ENCODE measurements around the gene CLDN2. TPM values are rescaled to one million over a fixed set of nuclear protein-coding genes. Genes with fewer than 3 reads are reported as not detected.

The CLDN2 gene
- total RNA-seq, 1 experiment from 2014 or later = not detected

GRCh38 chrX:106928227-106928626, 8.0 kb downstream of the CLDN2 start:
- H3K4me3 ChIP-seq (ENCODE audit: low read length) = no peak overlapping the region
- H3K27ac ChIP-seq (ENCODE audit: low read length) = no peak overlapping the region
- H4K20me1 ChIP-seq (ENCODE audit: insufficient read depth, low read depth, low read length) = no peaks in the 10 kb centered on the region
- H3K9me3 ChIP-seq (ENCODE audit: low read length) = no peaks in the 10 kb centered on the region
- no peaks in the 10 kb centered on the region for H3K9me2 ChIP-seq (replicated peaks; ENCODE audit: insufficient read depth, low read length)
- H3K79me2 ChIP-seq (ENCODE audit: low read length) = no peaks in the 10 kb centered on the region
- no peak for DNase-seq
- H2AFZ ChIP-seq (ENCODE audit: low read length) = no peak overlapping the region
- no peaks in the 10 kb centered on the region for H3K36me3 ChIP-seq (ENCODE audit: insufficient read depth, low read length)
- H3K27me3 ChIP-seq (ENCODE audit: low read length) = no peaks in the 10 kb centered on the region
- no peak overlapping the region for H3K9ac ChIP-seq (ENCODE audit: low read length)
- H3K4me1 ChIP-seq (ENCODE audit: low read length) = no peaks in the 10 kb centered on the region
- no peak overlapping the region for H3K4me2 ChIP-seq (ENCODE audit: low read depth, low read length, poor library complexity, severe bottlenecking)

DNA sequence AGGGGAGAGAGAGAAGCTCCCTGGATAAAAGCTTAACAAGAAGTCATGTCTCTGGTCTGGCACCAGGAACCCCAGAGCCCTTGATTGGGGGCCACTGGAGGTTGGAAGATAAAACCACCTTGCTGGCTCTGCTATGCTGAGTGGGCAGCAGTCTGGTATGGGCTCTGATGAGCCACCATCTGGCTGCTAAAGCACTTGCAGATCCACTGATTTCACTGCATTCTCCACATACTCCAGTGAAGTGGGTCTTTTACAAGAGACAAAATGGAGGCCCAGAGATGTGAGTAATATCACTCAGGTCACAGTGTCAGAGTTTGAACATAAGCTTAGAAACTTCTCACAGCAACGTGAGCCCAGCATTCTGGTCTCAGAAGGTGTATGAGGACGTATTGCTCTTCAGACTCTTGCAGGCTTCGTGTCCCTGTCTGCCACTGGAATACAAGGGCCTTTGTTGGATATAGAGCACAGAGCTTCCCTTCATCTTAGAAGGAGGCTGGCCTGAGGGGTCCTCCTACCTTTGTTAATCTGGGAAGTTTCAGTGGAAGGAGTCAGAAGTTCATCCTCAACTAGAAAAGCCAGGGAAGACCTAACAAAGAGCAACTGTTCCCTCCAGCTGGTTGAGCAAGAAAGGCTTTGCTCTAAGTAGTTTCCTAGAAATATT, 11.8 kb downstream of the CLDN2 start:
- Histone ChIP-seq H3K9me2 (replicated peaks; ENCODE audit: insufficient read depth, low read length) (no peaks in the 10 kb centered on the region), H3K4me2 (ENCODE audit: low read depth, low read length, poor library complexity, severe bottlenecking) (no peak overlapping the region)

DNA sequence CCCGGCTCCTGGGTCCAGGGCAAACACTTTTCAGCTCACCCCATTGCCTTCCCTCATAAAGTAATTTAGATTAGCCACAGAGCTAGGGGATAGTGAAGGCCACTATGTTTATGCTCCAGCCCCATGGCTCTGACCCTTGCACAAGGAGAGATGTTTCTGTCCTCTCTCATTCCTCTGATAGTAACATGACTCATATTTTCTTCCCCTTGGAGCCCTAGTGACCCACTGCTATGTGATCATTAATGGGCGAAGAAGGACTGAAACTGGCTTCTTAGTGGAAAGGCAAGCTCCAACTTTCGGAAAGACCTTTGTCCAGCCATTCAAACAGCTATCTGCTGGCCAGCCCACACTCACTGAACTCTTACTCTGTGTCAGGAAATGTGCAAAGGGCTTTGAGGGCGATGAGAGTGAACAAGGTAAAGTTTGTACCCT, 12.3 kb downstream of the CLDN2 start:
- Histone ChIP-seq H3K27ac (ENCODE audit: low read length) (no peak overlapping the region), H3K4me1 (ENCODE audit: low read length) (no peaks in the 10 kb centered on the region), H3K4me3 (ENCODE audit: low read length) (no peak overlapping the region), H3K9ac (ENCODE audit: low read length) (no peak overlapping the region), H3K4me2 (ENCODE audit: low read depth, low read length, poor library complexity, severe bottlenecking) (no peak overlapping the region), H3K9me2 (replicated peaks; ENCODE audit: insufficient read depth, low read length) (no peaks in the 10 kb centered on the region), H3K9me3 (ENCODE audit: low read length) (no peaks in the 10 kb centered on the region), H4K20me1 (ENCODE audit: insufficient read depth, low read depth, low read length) (no peaks in the 10 kb centered on the region), H3K36me3 (ENCODE audit: insufficient read depth, low read length) (no peaks in the 10 kb centered on the region), H3K27me3 (ENCODE audit: low read length) (no peaks in the 10 kb centered on the region), H3K79me2 (ENCODE audit: low read length) (no peaks in the 10 kb centered on the region), H2AFZ (ENCODE audit: low read length) (no peak overlapping the region)
- DNase-seq = no peak

More for the DNA sequence above, 11.8 kb downstream of the CLDN2 start:
- no peaks in the 10 kb centered on the region for H3K36me3 ChIP-seq (ENCODE audit: insufficient read depth, low read length)
- H3K9ac ChIP-seq (ENCODE audit: low read length) = no peak overlapping the region
- H3K4me1 ChIP-seq (ENCODE audit: low read length) = no peaks in the 10 kb centered on the region
- no peaks in the 10 kb centered on the region for H3K79me2 ChIP-seq (ENCODE audit: low read length)
- H3K27ac ChIP-seq (ENCODE audit: low read length) = no peak overlapping the region
- no peak overlapping the region for H2AFZ ChIP-seq (ENCODE audit: low read length)
- no peaks in the 10 kb centered on the region for H3K9me3 ChIP-seq (ENCODE audit: low read length)
- H3K4me3 ChIP-seq (ENCODE audit: low read length) = no peak overlapping the region
- DNase-seq = no peak
- H4K20me1 ChIP-seq (ENCODE audit: insufficient read depth, low read depth, low read length) = no peaks in the 10 kb centered on the region
- H3K27me3 ChIP-seq (ENCODE audit: low read length) = no peaks in the 10 kb centered on the region

GRCh38 chrX:106932960-106933537, 12.8 kb downstream of the CLDN2 start:
- Histone ChIP-seq H3K36me3 (ENCODE audit: insufficient read depth, low read length) (no peaks in the 10 kb centered on the region), H3K4me1 (ENCODE audit: low read length) (no peaks in the 10 kb centered on the region), H3K4me2 (ENCODE audit: low read depth, low read length, poor library complexity, severe bottlenecking) (no peak overlapping the region), H3K27me3 (ENCODE audit: low read length) (no peaks in the 10 kb centered on the region), H2AFZ (ENCODE audit: low read length) (no peak overlapping the region), H3K27ac (ENCODE audit: low read length) (no peak overlapping the region), H3K9ac (ENCODE audit: low read length) (no peak overlapping the region), H4K20me1 (ENCODE audit: insufficient read depth, low read depth, low read length) (no peaks in the 10 kb centered on the region), H3K79me2 (ENCODE audit: low read length) (no peaks in the 10 kb centered on the region), H3K9me3 (ENCODE audit: low read length) (no peaks in the 10 kb centered on the region), H3K9me2 (replicated peaks; ENCODE audit: insufficient read depth, low read length) (no peaks in the 10 kb centered on the region), H3K4me3 (ENCODE audit: low read length) (no peak overlapping the region)
- DNase-seq = no peak

DNA sequence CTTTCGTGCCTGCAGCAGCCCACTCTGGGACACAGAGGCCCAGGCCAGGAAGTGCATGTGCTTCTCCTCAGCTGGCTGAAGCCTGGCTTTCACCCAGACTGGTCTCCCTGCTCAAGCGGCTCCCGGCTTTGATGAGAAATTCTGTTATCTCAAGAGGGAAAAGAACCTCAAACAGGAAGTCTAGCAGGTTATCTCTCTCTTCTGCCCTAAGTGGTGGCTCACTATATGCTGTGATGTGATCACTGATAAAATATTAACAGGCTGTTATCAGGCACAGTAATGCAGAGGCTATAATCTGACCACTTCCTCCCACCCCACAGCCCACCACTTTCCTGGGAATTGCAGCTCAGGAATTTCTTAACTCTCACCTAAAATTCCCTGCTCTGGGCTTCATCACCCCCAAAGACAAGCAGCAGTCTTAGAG, 13.3 kb downstream of the CLDN2 start:
- no peaks in the 10 kb centered on the region for H3K9me3 ChIP-seq (ENCODE audit: low read length)
- H3K27me3 ChIP-seq (ENCODE audit: low read length) = no peaks in the 10 kb centered on the region
- DNase-seq = no peak
- H3K79me2 ChIP-seq (ENCODE audit: low read length) = no peaks in the 10 kb centered on the region
- H3K27ac ChIP-seq (ENCODE audit: low read length) = no peak overlapping the region
- no peak overlapping the region for H2AFZ ChIP-seq (ENCODE audit: low read length)
- H3K4me2 ChIP-seq (ENCODE audit: low read depth, low read length, poor library complexity, severe bottlenecking) = no peak overlapping the region
- no peaks in the 10 kb centered on the region for H3K36me3 ChIP-seq (ENCODE audit: insufficient read depth, low read length)
- no peak overlapping the region for H3K4me3 ChIP-seq (ENCODE audit: low read length)
- H3K9me2 ChIP-seq (replicated peaks; ENCODE audit: insufficient read depth, low read length) = no peaks in the 10 kb centered on the region
- H3K4me1 ChIP-seq (ENCODE audit: low read length) = no peaks in the 10 kb centered on the region
- no peak overlapping the region for H3K9ac ChIP-seq (ENCODE audit: low read length)
- no peaks in the 10 kb centered on the region for H4K20me1 ChIP-seq (ENCODE audit: insufficient read depth, low read depth, low read length)

GRCh38 chrX:106935175-106935574, 15.0 kb downstream of the CLDN2 start:
- no peaks in the 10 kb centered on the region for H3K9me3 ChIP-seq (ENCODE audit: low read length)
- no peaks in the 10 kb centered on the region for H3K4me1 ChIP-seq (ENCODE audit: low read length)
- DNase-seq = no peak
- H3K4me3 ChIP-seq (ENCODE audit: low read length) = no peak overlapping the region
- H2AFZ ChIP-seq (ENCODE audit: low read length) = no peak overlapping the region
- no peaks in the 10 kb centered on the region for H3K79me2 ChIP-seq (ENCODE audit: low read length)
- H3K36me3 ChIP-seq (ENCODE audit: insufficient read depth, low read length) = no peaks in the 10 kb centered on the region
- no peaks in the 10 kb centered on the region for H3K9me2 ChIP-seq (replicated peaks; ENCODE audit: insufficient read depth, low read length)
- H3K9ac ChIP-seq (ENCODE audit: low read length) = no peak overlapping the region
- H3K27ac ChIP-seq (ENCODE audit: low read length) = no peak overlapping the region
- no peaks in the 10 kb centered on the region for H3K27me3 ChIP-seq (ENCODE audit: low read length)
- H3K4me2 ChIP-seq (ENCODE audit: low read depth, low read length, poor library complexity, severe bottlenecking) = no peak overlapping the region
- H4K20me1 ChIP-seq (ENCODE audit: insufficient read depth, low read depth, low read length) = no peaks in the 10 kb centered on the region

DNA sequence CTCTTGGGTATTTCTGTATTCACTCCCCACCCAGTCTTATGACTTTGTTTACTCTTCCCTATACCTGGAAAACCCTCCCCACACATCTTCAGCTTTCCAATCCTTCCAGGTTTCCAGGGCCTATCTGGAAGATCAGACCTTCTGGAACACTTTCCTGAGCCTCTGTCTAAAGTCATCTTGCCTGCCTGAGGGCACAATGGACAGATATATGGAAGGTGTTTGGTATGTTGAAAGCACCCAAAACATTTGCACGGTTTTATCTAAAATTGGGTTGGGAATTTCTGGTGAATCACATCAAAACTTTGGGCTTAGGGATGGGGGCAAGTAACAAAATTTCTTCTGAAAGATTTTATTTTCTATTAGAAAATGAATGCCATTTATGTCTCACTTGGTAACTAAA, 16.0 kb downstream of the CLDN2 start:
- H3K9me3 ChIP-seq (ENCODE audit: low read length) = no peaks in the 10 kb centered on the region
- no peak overlapping the region for H3K9ac ChIP-seq (ENCODE audit: low read length)
- H4K20me1 ChIP-seq (ENCODE audit: insufficient read depth, low read depth, low read length) = no peaks in the 10 kb centered on the region
- H3K27me3 ChIP-seq (ENCODE audit: low read length) = no peaks in the 10 kb centered on the region
- no peaks in the 10 kb centered on the region for H3K4me1 ChIP-seq (ENCODE audit: low read length)
- DNase-seq = no peak
- H3K79me2 ChIP-seq (ENCODE audit: low read length) = no peaks in the 10 kb centered on the region
- H3K9me2 ChIP-seq (replicated peaks; ENCODE audit: insufficient read depth, low read length) = no peaks in the 10 kb centered on the region
- H3K36me3 ChIP-seq (ENCODE audit: insufficient read depth, low read length) = no peaks in the 10 kb centered on the region
- H3K27ac ChIP-seq (ENCODE audit: low read length) = no peak overlapping the region
- H3K4me3 ChIP-seq (ENCODE audit: low read length) = no peak overlapping the region
- H3K4me2 ChIP-seq (ENCODE audit: low read depth, low read length, poor library complexity, severe bottlenecking) = no peak overlapping the region
- no peak overlapping the region for H2AFZ ChIP-seq (ENCODE audit: low read length)

- no peak for DNase-seq
- no peaks in the 10 kb centered on the region for H3K4me1 ChIP-seq (ENCODE audit: low read length)
- H3K9me3 ChIP-seq (ENCODE audit: low read length) = no peaks in the 10 kb centered on the region
- no peak overlapping the region for H3K9ac ChIP-seq (ENCODE audit: low read length)
- H3K27me3 ChIP-seq (ENCODE audit: low read length) = no peaks in the 10 kb centered on the region
- no peak overlapping the region for H3K4me3 ChIP-seq (ENCODE audit: low read length)
- no peak overlapping the region for H3K4me2 ChIP-seq (ENCODE audit: low read depth, low read length, poor library complexity, severe bottlenecking)
- H3K79me2 ChIP-seq (ENCODE audit: low read length) = no peaks in the 10 kb centered on the region
- no peaks in the 10 kb centered on the region for H3K9me2 ChIP-seq (replicated peaks; ENCODE audit: insufficient read depth, low read length)
- no peak overlapping the region for H3K27ac ChIP-seq (ENCODE audit: low read length)
- H3K36me3 ChIP-seq (ENCODE audit: insufficient read depth, low read length) = no peaks in the 10 kb centered on the region
- H4K20me1 ChIP-seq (ENCODE audit: insufficient read depth, low read depth, low read length) = no peaks in the 10 kb centered on the region
- no peak overlapping the region for H2AFZ ChIP-seq (ENCODE audit: low read length)
Observed at GRCh38 chrX:106939566-106939965, 19.4 kb downstream of the CLDN2 start.
